ENCODE data around the gene DNAH7.

DNA sequence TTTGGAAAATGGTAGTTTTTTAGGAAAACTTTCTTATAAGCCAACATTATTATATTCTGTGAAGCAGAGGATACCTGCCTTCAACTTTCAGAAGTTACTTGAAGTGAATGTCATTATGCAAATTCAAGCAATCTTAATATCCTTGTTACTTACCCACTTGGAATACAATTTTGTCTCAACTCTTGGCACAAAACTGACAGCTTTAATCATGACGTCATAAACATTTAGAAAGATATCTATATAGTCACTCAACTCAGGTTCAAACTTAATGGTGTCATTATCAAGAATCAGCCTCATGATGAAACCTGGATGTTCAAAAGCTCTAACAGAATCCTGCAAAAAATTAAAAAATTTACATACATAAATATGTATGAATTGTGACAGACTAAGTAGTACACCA, 68.1 kb downstream of the DNAH7 start:
- TF ChIP-seq, protein P1, sequence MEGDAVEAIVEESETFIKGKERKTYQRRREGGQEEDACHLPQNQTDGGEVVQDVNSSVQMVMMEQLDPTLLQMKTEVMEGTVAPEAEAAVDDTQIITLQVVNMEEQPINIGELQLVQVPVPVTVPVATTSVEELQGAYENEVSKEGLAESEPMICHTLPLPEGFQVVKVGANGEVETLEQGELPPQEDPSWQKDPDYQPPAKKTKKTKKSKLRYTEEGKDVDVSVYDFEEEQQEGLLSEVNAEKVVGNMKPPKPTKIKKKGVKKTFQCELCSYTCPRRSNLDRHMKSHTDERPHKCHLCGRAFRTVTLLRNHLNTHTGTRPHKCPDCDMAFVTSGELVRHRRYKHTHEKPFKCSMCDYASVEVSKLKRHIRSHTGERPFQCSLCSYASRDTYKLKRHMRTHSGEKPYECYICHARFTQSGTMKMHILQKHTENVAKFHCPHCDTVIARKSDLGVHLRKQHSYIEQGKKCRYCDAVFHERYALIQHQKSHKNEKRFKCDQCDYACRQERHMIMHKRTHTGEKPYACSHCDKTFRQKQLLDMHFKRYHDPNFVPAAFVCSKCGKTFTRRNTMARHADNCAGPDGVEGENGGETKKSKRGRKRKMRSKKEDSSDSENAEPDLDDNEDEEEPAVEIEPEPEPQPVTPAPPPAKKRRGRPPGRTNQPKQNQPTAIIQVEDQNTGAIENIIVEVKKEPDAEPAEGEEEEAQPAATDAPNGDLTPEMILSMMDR (IDR thresholded peaks at IDR 0.05): no peak
- no peak for TF ChIP-seq POLR2A (IDR thresholded peaks at IDR 0.05)

All from adrenal gland (tissue), 5 donors.